ENCODE results near the gene CFAP92.

- TF ChIP-seq POLR2A (IDR thresholded peaks at IDR 0.05) (no peak), CTCF (IDR thresholded peaks at IDR 0.05) (no peak)
Measured at GRCh38 chr3:129040039-129040336, 46.1 kb upstream of the CFAP92 start.

Data from heart left ventricle (tissue), 13 donors.